NCI-H2029 treated with DMSO at 0.1 percent for 48 hours (cell line): ENCODE data around the gene PARS2.

Source experiments
- DNase-seq: peaks from one replicate; lab custom pipeline; 2025; lab: John Stamatoyannopoulos, UW

PARS2 gene

DNA sequence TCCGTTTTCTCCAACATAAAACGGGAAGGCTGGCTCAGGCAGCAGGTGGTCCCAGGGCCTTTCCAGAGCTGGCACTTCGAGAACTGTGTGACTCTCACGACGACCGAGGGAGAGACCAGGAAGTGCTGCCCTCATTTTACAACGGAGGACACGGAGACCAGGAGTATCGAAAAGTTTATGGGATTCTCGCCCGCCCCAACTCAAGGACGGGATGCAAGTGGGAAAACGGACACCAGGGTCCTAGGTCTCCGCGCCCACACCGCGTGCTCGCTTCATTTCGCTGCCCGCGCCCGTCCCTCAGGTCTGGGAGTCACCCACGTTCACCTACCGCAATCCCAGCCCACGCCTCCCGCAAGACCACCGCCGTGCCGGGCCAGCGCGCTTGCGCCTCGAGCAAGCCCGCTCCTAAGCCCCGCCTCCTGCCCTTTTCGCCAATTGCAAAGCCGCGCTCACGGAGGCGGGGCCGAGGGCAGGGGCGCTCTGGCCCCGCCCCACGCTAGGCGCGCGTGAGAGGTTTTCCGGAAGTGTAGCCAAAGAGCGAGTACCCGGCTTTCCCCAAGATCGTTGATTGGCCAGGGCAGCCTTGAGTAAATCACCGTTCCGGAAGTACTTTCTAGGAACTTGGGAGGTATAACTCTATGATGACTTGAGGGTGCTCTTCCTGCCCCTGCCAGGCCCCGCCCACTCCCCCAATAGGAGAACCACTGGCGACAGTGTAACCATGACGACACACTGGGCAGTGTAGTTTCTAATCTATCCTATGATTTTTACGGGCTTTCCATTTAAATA, at the start of gene PARS2:
TSS of gene PARS2 (minus strand) at position 391 of the 789 bp plus-strand sequence. CDS start 5,362 bp downstream, outside the sequence.
- DNase-seq: peak; percentile 100

- no peak for DNase-seq
Observed at GRCh38 chr1:54814126-54814498, 49.8 kb upstream of the PARS2 start.

GRCh38 chr1:54813485-54814125, 49.3 kb upstream of the PARS2 start:
- DNase-seq: no peak

DNA sequence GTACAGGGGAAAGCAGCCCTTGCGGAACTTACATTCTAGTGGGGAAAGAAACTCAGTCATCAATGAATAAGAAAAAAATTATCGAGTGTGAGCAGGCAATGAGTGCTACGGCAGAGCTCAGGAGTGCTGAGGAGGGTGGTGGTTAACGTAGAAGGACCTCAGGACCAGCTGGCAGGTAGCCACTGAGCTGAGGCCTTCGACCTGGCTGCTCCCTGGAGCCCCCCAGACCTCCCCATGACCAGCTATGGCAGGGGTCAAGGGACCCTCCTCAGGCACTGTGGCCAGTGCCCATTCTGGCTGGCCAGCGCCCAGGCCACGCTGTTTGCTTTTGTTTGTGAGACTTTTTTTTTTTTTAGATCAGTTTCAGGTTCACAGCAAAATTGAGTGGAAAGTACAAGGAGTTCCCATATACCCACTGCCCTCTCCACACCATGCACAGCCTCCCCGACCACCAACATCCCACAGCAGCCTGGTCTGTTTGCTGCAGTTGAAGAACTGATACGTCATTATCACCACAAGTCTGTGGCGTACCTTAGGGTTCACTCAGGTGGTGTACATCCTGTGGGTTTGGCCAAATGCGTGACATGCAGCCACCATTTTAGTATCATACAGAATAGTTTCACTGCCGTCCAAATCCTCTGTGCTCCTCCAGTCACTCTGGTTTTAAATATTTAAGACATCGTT, 48.6 kb upstream of the PARS2 start:
- DNase-seq: no peak

DNA sequence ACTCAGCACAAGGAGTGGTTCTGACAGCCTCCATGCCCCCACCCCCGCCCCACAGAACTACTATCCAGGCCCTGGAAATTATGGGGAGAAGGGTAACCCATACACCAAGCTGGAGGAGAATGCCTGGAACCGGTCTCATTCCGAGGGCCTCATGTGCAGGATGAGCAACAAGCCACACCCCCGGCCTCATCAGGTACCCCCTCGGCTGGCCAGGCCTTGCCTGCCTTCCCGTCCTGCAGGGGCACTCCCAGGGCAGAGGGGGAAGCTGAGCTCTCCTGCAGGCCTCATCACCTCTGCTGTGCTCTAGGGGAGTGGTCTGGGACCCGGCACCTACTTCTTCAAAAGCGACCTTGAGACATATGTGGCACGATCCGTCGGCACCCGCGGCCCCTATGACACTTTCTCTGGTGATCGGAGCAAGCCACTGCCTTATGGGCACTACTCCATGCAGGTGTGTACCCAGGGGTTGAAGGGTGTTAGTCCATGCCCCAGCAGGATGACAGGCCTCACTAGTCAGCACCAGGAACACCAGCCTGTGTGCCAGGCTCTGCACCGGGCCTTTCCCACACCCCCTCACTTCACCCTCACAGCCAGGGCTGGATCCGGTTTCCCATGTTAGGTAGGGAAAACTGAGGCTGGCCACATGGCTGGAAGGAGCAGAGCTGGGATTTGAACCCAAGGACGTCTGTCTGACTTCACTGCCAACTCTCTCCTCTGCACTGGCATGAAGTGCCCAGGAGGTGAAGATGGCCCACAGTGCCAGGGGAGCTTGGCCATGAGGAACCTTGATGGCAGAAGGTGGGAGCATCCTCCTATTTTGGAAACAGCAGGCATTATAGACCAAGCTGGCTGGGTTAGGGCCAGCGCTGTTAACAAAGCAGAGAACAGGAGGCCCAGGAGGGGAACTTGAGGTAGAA, 47.7 kb upstream of the PARS2 start:
- DNase-seq: no peak

DNA sequence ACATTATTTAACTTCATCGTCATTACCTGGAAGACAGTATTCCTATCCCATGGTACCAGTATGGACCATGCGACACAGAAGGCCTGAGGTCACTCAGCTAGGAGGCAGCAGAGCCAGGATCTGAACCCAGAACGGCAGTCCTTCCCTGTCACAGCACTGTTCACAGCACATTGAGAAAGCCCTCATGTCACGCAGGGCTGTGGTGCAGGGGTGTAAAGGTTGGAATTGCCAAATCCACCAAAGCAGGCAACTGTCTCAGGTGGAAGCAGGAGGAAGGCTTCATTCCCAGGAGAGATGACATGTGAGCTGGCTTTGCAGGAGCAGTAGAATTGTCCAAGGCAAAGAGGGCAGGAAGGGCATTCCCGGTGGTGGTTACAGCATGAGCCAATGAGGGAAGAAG, 46.7 kb upstream of the PARS2 start:
- no peak for DNase-seq

- peak; percentile 38 for DNase-seq
Observed at GRCh38 chr1:54810153-54810942, 46.0 kb upstream of the PARS2 start.

GRCh38 chr1:54809496-54810074, 45.3 kb upstream of the PARS2 start:
- no peak for DNase-seq

DNA sequence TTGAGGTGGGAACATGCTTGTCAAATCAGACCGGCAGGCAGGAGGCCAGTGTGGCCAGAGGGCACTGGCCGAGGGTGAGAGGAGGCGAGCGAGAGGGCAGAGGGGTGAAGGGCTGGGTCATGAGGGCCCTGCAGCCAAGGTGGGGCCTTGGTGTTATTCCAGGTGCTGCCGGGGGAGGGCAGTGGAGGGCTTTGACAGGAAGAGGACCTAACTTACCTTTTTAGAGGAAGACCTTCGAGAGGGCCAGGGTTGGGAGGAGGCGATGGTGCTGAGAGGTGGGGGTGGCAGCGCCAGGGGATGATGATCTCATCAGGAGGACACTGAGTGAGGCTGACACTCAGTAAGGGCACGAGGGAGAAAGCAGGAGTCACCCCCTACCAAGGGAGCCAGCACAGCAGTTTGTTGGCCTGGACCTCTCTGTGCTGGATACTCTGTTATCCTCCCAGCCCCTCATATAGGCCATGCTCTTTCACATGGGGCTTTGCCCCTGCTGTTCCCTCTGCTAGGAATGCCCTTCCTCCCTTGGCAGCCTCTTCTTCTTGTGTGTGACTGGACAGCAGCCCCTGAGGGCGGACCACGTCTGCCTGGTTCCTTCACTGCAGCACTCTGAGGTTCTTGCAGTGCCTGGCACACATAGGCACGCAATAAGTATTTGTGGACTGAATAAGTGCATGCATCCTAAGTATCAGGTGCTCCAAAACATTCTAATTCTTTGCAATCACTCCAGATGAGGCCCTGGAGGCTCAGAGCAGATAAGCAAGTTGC, 44.3 kb upstream of the PARS2 start:
- no peak for DNase-seq

- no peak for DNase-seq
Observed at GRCh38 chr1:54807756-54808155, 43.4 kb upstream of the PARS2 start.

DNA sequence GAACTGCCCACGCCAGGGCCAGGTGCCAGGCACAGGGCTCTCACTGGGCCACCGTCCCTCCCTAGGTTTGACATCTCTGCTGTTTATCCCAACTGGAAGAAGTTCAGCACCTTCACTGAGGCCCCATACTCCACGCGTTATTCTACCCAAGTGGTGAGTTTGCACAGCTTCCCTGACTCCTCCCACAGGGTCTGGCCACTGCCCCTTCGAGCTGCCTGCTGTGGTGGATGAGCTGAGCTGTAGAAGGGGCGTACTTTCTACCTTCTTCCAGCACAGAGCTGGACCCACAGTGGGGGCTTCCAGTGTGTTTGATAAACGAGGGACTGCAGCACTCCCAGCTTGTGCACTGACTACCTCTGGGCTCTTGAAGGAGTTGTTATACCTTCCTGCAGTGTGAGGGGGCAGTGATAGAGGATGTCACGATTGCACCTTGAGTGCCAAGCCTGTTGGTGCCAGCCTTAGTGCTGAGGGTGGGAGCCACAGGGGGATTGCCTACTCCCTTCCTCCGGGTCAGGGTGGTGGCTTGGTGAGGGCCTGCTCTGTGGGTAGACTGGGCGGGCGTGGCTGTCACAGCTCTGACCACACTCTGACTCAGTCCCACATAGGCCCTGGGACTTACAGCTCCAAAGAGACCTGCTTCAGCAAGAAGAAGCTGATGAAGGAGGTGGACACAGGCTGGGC, 42.7 kb upstream of the PARS2 start:
- DNase-seq: no peak

GRCh38 chr1:54805981-54806381, 41.7 kb upstream of the PARS2 start:
- DNase-seq: no peak

DNA sequence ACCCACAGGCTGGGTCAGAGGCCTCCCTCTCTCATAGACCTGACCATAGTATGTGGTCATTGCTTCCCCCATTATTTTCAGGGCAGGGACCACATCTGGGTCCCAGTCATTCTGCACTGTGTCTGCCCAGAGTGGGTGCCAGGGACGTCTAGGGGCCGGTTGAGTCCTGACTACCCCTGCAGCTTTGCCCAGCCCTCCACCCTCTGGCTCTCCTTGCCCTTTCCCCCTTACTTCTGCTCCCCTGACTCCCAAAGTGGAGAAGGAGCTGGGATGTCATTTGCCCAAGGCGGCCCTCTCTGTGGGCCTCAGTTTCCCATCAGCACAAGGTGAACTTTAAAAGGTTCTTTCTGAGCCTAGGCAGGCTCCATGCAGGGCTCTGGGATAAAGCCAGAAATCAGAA, 41.1 kb upstream of the PARS2 start:
- no peak for DNase-seq

- DNase-seq: no peak
Observed at GRCh38 chr1:54804471-54805132, 40.3 kb upstream of the PARS2 start.

DNA sequence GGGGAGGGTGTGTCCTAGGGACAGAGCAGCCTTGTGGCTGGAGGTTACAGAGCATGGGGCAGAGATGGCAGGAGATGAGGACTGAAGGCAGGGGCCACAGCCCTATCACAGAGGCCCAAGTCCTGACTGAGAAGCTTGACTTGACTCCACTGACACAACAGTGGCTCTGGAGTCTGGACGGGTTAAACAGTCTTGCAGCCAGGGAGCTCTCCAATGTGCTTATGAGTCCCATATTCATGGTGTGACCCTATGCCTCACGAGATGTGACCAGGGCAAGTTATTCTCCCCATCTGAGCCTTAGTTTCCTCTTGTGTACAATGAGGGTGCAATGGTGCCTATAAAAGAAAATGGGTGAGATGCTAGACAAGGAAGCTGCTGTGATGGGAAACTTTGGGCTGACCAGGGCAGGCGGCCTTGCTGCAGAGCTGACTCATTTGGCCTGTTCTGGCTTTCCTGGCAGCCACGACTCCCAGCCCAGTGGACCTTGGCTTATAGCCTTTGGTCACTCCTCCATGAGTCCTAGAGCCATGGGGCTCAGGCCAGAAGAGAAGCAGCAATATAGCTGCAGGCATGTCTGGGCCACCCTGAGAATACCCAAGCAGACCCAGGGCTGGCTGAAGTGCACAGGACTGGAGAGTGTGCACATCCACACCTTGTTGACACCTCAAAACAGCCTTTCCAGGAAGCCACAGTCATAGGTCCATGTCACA, 39.6 kb upstream of the PARS2 start:
- no peak for DNase-seq

DNA sequence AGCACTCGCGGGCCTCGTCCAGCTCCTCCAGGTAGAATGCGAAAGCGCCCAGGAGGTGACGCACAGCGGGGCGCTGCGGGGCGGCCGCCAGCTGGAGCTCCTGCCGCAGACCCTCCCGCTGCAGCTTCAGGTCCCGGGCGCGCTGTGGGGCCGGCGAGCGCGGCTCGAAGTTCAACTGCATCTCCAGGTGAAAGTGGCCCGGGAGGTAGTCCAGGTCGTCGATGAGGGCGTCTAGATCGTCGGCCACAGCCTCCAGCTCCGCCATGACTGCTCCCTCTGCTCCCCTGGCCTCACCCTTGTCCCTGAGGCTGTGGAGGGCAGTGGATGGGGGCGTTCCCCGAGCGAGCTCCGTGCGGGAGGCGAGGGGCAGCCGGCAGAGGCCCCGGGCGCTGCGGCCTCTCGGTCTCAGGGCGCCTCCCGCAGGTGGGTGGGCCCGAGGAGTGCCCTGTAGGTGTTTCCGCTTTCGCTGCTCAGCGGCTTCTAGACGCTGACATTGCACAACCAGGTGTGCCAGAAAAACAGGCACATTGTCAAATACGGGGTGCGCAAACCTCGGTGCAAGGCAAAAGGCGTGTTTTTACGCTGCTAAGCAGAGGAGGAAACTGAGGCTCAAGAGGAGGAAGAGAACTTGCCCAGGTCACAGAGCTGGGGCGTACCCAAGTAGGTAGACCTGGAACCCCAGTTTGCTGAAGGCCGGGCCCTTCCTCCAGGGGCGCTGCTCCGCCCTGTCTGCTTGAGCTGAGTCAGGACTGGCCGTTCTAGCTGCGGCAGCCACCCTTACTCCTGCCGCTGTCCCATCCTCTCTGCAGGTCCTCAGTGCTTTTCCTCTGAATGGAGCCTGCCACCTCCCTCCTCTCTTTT, 36.8 kb upstream of the PARS2 start, which contains the start of gene TTC22:
TSS of gene TTC22 (minus strand) at position 425 of the 861 bp plus-strand sequence. CDS start at position 265, 160 bp downstream.
- peak; percentile 37 for DNase-seq
